Omental fat pad (tissue), 4 donors: ENCODE measurements around the gene DDX52. TPM values are rescaled to one million over a fixed set of nuclear protein-coding genes. Genes with fewer than 3 reads are reported as not detected.

Source experiments
- ATAC-seq: fragments of 150-250 bp; one replicate; pipeline ENCODE4 v1.9.1; 2016; ENCODE audit warnings: mild to moderate bottlenecking, moderate library complexity; ENCODE audit not compliant: low FRiP score
- DNase-seq: peaks from one replicate; pipeline ENCODE4 v3.0.0-alpha.2; 2019; ENCODE audit warnings: low spot score
- CTCF ChIP-seq, 3 donors: fragments of 450-650 bp; IDR thresholded peaks; one replicate each; pipeline ENCODE4 v1.5.1; 2016 to 2017; ENCODE audit warnings: antibody characterized with exemption in 3 of 3, mild to moderate bottlenecking in 3 of 3, moderate library complexity in 2 of 3
- total RNA-seq, 4 donors: library from RNA; depleted of rRNA; stranded (reverse); fragments of >200 nt; gene quantifications; one replicate each; pipeline ENCODE4 v1.1.0, GENCODE V29; 2016

Gene DDX52
- total RNA-seq, 4 donors from 2014 or later: 13.1 to 23.9 (median 16.6) TPM

DNA sequence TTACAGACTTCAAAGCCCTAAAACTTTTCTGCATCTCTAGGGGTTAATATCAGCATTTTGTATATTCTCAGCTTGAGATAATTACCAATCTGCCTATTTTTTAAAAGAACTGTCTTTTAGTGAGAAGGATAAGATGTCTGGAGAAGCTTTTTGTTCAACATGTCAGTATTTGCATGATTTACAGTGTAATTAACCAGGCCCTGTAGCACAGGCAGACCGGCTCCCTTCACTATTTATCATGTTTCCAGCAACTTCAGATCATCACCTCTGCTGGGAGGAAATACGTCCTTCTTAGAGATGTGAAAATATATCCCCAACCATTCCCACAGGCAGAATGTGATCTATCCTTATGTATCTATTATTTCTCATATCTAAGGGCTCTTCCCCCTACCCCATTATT is 8.6 kb upstream of the DDX52 start:
- TF ChIP-seq CTCF (IDR thresholded peaks at IDR 0.05): no peak
- DNase-seq (no peak), ATAC-seq (no peak)

DNA sequence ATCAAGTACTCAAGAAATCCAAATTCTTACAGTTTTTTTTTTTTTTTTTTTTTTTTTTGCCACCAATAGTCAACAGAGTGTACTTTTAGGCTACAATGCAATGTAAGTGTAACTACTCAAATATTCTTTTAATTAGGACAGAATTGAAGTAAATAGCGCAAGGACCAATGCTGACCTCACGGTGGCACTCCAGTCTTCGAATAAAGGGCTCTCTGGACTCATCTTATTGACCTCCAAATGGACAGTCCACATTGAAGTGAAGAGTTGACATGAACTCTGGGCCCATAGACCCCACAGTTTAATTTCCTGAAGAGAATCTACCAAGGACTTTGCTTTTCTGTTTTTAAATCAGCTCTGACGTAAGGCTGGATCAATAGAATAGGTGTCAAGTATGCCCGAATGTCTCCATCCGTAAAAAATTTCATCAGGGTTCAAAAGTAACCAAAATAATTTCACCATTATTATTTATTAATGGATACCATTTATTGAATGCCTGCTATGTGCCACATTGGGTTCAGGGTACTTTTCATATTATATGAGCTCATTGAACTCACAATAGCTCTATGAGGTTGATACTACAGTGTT is 7.3 kb upstream of the DDX52 start:
- DNase-seq: no peak
- no peak for TF ChIP-seq CTCF (IDR thresholded peaks at IDR 0.05)
- ATAC-seq: no peak

DNA sequence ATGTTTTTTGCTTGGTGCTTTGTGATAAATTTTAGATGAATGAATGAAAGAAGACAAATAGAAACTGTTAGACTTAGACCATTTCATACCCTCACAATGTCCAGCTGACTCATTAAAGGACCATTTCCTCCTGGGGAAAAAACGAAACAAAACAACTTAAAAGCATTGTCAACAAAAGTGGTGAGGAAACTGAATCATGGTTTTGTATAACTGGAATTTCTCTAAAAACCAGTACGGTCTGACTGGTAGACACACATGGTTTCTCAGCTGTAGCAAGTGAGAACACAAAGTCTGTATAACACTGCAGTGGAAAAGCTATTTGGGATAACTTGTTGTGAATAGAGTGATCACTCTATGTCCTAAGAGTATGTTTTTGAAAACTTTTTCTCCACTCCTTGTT is 5.3 kb upstream of the DDX52 start:
- ATAC-seq (no peak), DNase-seq (no peak)
- TF ChIP-seq CTCF (IDR thresholded peaks at IDR 0.05): no peak

DNA sequence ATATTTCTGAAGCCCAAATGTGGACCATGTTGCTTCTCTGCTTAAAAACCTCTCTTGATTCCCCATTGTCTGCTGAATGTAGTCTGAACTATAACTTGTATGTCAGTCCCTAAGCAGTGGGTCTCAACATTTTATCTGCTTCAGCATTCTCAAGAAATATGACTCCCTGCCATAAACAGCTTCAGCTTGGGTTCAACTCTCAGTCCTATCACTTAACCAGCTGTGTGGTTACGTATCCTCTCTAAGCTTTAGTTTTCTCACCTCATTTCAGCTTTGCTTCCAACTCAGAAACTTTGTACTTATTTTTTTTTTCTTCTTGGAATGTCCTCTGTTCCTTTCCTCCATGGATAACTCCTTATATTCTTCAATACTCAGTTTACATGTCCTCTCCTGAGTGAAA is 4.6 kb upstream of the DDX52 start:
- TF ChIP-seq CTCF (IDR thresholded peaks at IDR 0.05): no peak
- DNase-seq: no peak
- ATAC-seq: no peak

- TF ChIP-seq CTCF (IDR thresholded peaks at IDR 0.05): no peak
- no peak for DNase-seq
- ATAC-seq: no peak
Measured at GRCh38 chr17:37643869-37644268, 623 bp upstream of the DDX52 start.

GRCh38 chr17:37642681-37643080 is 565 bp downstream of the DDX52 start:
- no peak for TF ChIP-seq CTCF (IDR thresholded peaks at IDR 0.05)
- DNase-seq: no peak
- ATAC-seq: peak; percentile 76

DNA sequence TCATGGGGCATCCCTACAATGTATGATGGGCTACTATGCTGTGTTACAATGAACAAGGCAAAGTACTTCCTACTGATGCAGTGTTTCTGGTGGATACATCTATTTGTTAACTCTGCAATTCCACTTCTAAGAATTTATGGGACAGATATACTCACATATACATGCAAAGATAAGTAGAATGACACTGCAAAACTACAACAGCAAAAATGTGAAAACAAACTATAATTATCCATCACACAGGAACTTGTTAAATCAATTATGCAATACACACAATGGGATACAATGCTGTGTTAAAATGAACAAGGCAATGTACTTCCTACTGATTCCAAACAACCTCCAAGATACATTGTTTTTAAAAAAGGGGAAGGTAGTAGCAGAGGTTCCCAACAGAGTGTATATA is 3.2 kb downstream of the DDX52 start:
- DNase-seq: no peak
- no peak for TF ChIP-seq CTCF (IDR thresholded peaks at IDR 0.05)
- no peak for ATAC-seq
